Ascending aorta (tissue), 2 donors: Measurements from ENCODE around the gene YPEL2. TPM values are rescaled to one million over a fixed set of nuclear protein-coding genes. Genes with fewer than 3 reads are reported as not detected.

ENCODE experiments used
- DNase-seq, 2 donors: peaks; one replicate each; pipeline ENCODE4 v3.0.0-alpha.2; 2019; ENCODE audit warnings: low spot score in 2 of 2
- H3K27ac ChIP-seq, 2 donors: fragments of 200-600 bp; sonication (generic); one replicate each; pipeline ENCODE4 v1.5.1; 2016 to 2017; ENCODE audit warnings: mild to moderate bottlenecking in 1 of 2
- H3K27me3 ChIP-seq: fragments of 200-600 bp; sonication (generic); one replicate; pipeline ENCODE4 v1.5.1; 2017
- H3K36me3 ChIP-seq, 2 donors: fragments of 200-600 bp; sonication (generic); one replicate each; pipeline ENCODE4 v1.5.1; 2016
- H3K4me1 ChIP-seq, 2 donors: fragments of 200-600 bp; sonication (generic); one replicate each; pipeline ENCODE4 v1.5.1; 2016 to 2017; ENCODE audit warnings: mild to moderate bottlenecking in 1 of 2
- H3K4me3 ChIP-seq, 2 donors: fragments of 200-600 bp; sonication (generic); one replicate each; pipeline ENCODE4 v1.5.1; 2016 to 2017; ENCODE audit warnings: mild to moderate bottlenecking in 1 of 2
- H3K9me3 ChIP-seq, 2 donors: fragments of 200-600 bp; sonication (generic); one replicate each; pipeline ENCODE4 v1.5.1; 2016
- CTCF ChIP-seq, 3 experiments: fragments of 200-600 bp in 2 of 3; fragments of 450-650 bp in 1 of 3; sonication (generic) in 2 of 3; IDR thresholded peaks; one replicate each; pipeline ENCODE4 v1.5.1; 2016 to 2019; ENCODE audit warnings: antibody characterized with exemption in 3 of 3, mild to moderate bottlenecking in 1 of 3, moderate library complexity in 1 of 3
- intact Hi-C: fragments of 100-400 bp; cut with DNase I; formaldehyde crosslinking; loops from one replicate; pipeline ENCODE4 v1.15.1; 2023
- total RNA-seq: library from RNA; depleted of rRNA; stranded (reverse); fragments of >200 nt; gene quantifications from one replicate; pipeline ENCODE4 v1.1.0, GENCODE V29; 2016

Gene YPEL2
- total RNA-seq, 1 donor from 2014 or later = 10.5 TPM

DNA sequence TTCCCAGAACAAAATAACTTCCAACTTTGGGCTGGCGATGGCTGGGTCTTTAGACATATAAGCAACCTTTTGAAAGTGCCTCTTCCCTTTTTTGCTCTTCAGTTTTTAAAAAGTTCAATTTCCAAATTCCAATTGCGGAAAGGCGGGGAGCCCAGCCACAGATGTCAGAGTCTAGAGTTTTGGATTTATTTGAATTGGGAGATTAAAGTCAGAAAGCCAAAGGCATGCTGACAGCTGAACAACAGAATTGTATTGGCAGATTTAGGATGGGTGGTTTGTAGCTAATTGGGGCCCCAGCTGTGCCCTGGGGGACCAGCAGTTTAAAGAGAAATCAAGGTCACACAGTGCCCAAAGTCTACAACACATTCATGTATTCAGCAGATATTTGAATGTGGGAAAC is 10.5 kb downstream of the YPEL2 start:
- H3K36me3 ChIP-seq = no peaks in the 10 kb centered on the region
- intact Hi-C loops = no loop called here
- TF ChIP-seq CTCF (IDR thresholded peaks at IDR 0.05) = no peak
- DNase-seq = no peak
- H3K4me1 ChIP-seq = peaks cover 8 to 70% of the 10 kb centered on the region in 2 donors
- H3K27me3 ChIP-seq = no peaks in the 10 kb centered on the region
- H3K9me3 ChIP-seq = no peaks in the 10 kb centered on the region
- peak overlapping the region; percentile 6 to 49 for H3K27ac ChIP-seq
- H3K4me3 ChIP-seq = no peak overlapping the region

DNA sequence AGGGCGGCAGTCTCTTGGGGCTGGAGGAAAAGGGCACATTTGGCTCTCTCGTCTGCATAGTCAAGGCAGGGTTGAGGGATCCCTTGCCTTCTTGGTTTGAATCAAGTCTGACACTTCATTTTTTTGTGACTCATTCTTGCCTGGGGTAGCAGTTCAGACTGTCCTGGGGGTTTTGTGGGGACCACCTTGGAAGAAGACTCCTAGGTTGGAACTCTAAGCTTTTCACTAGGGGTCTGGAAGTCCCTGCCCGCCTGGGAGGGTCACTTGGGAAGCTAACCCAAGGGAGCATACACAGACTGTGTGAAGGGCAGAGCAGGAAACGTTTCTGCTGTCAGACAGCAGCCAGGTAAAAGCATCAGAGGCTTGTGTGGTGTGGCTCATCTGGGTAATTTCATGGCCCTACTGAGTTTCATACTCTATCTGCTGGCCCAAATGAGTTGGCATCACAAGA is 11.3 kb downstream of the YPEL2 start:
- peak overlapping the region; percentile 6 to 49 for H3K27ac ChIP-seq
- DNase-seq = no peak
- no peak for TF ChIP-seq CTCF (IDR thresholded peaks at IDR 0.05)
- H3K4me1 ChIP-seq = peaks cover 12 to 76% of the 10 kb centered on the region in 2 donors
- intact Hi-C loops = no loop called here
- no peaks in the 10 kb centered on the region for H3K9me3 ChIP-seq
- no peaks in the 10 kb centered on the region for H3K27me3 ChIP-seq
- no peaks in the 10 kb centered on the region for H3K36me3 ChIP-seq
- no peak overlapping the region for H3K4me3 ChIP-seq

GRCh38 chr17:59345476-59345875 is 14.0 kb downstream of the YPEL2 start:
- no peak overlapping the region for H3K4me3 ChIP-seq
- no peak for DNase-seq
- TF ChIP-seq CTCF (IDR thresholded peaks at IDR 0.05) = no peak
- peaks cover 19 to 74% of the 10 kb centered on the region in 2 donors for H3K4me1 ChIP-seq
- intact Hi-C loops = no loop called here
- H3K27me3 ChIP-seq = no peaks in the 10 kb centered on the region
- peak overlapping the region; percentile 58 to 75 for H3K27ac ChIP-seq
- no peaks in the 10 kb centered on the region for H3K9me3 ChIP-seq
- no peaks in the 10 kb centered on the region for H3K36me3 ChIP-seq

GRCh38 chr17:59346341-59346740 is 14.9 kb downstream of the YPEL2 start:
- no peaks in the 10 kb centered on the region for H3K9me3 ChIP-seq
- H3K27ac ChIP-seq = peak overlapping the region; percentile 30 to 75
- intact Hi-C loops = no loop called here
- no peaks in the 10 kb centered on the region for H3K27me3 ChIP-seq
- peaks cover 21 to 75% of the 10 kb centered on the region in 2 donors for H3K4me1 ChIP-seq
- TF ChIP-seq CTCF (IDR thresholded peaks at IDR 0.05) = no peak
- no peak overlapping the region for H3K4me3 ChIP-seq
- no peak for DNase-seq
- H3K36me3 ChIP-seq = no peaks in the 10 kb centered on the region

DNA sequence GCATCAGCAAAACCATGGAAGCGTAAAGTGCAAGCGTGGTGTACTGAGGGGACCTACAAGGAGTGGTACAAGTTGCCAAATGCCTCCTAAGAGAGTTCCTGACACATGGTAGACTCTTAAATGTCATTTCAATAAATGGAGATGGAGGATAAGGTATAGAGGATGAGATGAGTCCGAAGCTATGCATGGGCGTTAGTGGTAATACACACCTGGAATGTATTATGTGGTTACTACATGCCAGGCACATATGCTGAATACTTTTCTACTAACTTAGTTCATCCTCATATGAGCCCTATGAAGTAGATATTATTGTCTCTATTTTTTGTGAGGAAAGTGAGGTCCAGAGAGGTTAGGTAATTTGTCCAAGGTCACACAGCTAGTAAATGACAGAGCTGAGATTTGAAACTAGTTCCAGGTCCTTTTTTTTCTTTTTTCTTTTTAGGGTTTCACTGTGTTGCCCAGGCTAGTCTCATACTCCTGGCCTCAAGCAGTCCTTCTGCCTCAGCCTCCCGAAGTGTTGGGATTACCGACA is 15.5 kb downstream of the YPEL2 start:
- Histone ChIP-seq H3K9me3 (no peaks in the 10 kb centered on the region), H3K27me3 (no peaks in the 10 kb centered on the region), H3K36me3 (no peaks in the 10 kb centered on the region), H3K4me1 (peaks cover 19 to 73% of the 10 kb centered on the region in 2 donors), H3K27ac (peak overlapping the region; percentile 68 to 75), H3K4me3 (no peak overlapping the region)
- DNase-seq = no peak
- intact Hi-C loops = no loop called here
- TF ChIP-seq CTCF (IDR thresholded peaks at IDR 0.05) = no peak

GRCh38 chr17:59347975-59348391 is 16.5 kb downstream of the YPEL2 start:
- Histone ChIP-seq H3K4me1 (peaks cover 19 to 70% of the 10 kb centered on the region in 2 donors), H3K4me3 (peak overlapping the region in 1 of 2 donors; percentile 4), H3K27ac (peak overlapping the region; percentile 68 to 75), H3K36me3 (peaks cover 0 to under 1% of the 10 kb centered on the region in 2 donors), H3K27me3 (no peaks in the 10 kb centered on the region), H3K9me3 (no peaks in the 10 kb centered on the region)
- TF ChIP-seq CTCF (IDR thresholded peaks at IDR 0.05) = no peak
- intact Hi-C loops = no loop called here
- DNase-seq = no peak
